GM23338 (cell line): ENCODE results near the gene USP5. TPM values are rescaled to one million over a fixed set of nuclear protein-coding genes. Genes with fewer than 3 reads are reported as not detected.
A peak's percentile ranks its signal among the peaks of the same experiment; 100 is the strongest.

ENCODE experiments used
- ATAC-seq: fragments of 200-7000 bp; cut with Tn5 transposase; 3 replicates; pipeline ENCODE4 v1.9.1; 2020
- DNase-seq: peaks from one replicate; pipeline ENCODE4 v3.0.0-alpha.2; 2015; ENCODE audit warnings: low spot score
- H2AFZ ChIP-seq: fragments of 200-600 bp; sonication (generic); 2 replicates; pipeline ENCODE4 v1.8.0; 2016; ENCODE audit warnings: antibody characterized with exemption, mild to moderate bottlenecking, moderate library complexity
- H3F3A ChIP-seq: fragments of 200-600 bp; sonication (generic); replicated peaks from 2 replicates; pipeline ENCODE4 v1.8.0; 2017; ENCODE audit warnings: antibody characterized with exemption, mixed run types, low read depth
- H3K27ac ChIP-seq: fragments of 200-600 bp; sonication (generic); 2 replicates; pipeline ENCODE4 v1.6.1; 2016; ENCODE audit warnings: low read depth
- H3K27me3 ChIP-seq: fragments of 200-600 bp; sonication (generic); 2 replicates; pipeline ENCODE4 v1.8.0; 2016; ENCODE audit warnings: mild to moderate bottlenecking, mixed run types, moderate library complexity; ENCODE audit not compliant: insufficient read depth
- H3K36me3 ChIP-seq: fragments of 200-600 bp; sonication (generic); 2 replicates; pipeline ENCODE4 v1.8.0; 2016; ENCODE audit warnings: mild to moderate bottlenecking; ENCODE audit not compliant: insufficient read depth
- H3K4me1 ChIP-seq: fragments of 200-600 bp; sonication (generic); 2 replicates; pipeline ENCODE4 v1.8.0; 2016; ENCODE audit warnings: mild to moderate bottlenecking, moderate library complexity; ENCODE audit not compliant: insufficient read depth
- H3K4me2 ChIP-seq: fragments of 200-600 bp; sonication (generic); 2 replicates; pipeline ENCODE4 v1.7.1; 2017; ENCODE audit warnings: mixed run types
- H3K4me3 ChIP-seq: fragments of 200-600 bp; sonication (generic); 2 replicates; pipeline ENCODE4 v1.6.1; 2016; ENCODE audit warnings: mixed run types
- H3K79me2 ChIP-seq: fragments of 200-600 bp; sonication (generic); replicated peaks from 2 replicates; pipeline ENCODE4 v1.8.0; 2017; ENCODE audit warnings: mild to moderate bottlenecking; ENCODE audit not compliant: insufficient read depth
- H3K9me2 ChIP-seq: fragments of 200-600 bp; sonication (generic); 2 replicates; pipeline ENCODE4 v1.8.0; 2017; ENCODE audit not compliant: insufficient read depth
- H4K20me1 ChIP-seq: fragments of 200-600 bp; sonication (generic); replicated peaks from 2 replicates; pipeline ENCODE4 v1.8.0; 2017; ENCODE audit warnings: mild to moderate bottlenecking; ENCODE audit not compliant: insufficient read depth
- H3K27ac Mint-ChIP-seq: 2 replicates; pipeline ENCODE4 v1.8.0; 2020; ENCODE audit warnings: inconsistent platforms, mild to moderate bottlenecking, moderate library complexity, mixed read lengths
- H3K27me3 Mint-ChIP-seq: 3 replicates; pipeline ENCODE4 v1.8.0; 2022; ENCODE audit warnings: low read depth, mild to moderate bottlenecking, moderate library complexity, mixed read lengths, inconsistent platforms; ENCODE audit not compliant: insufficient read depth, poor library complexity
- H3K36me3 Mint-ChIP-seq: 3 replicates; pipeline ENCODE4 v1.8.0; 2021; ENCODE audit warnings: low read depth, mild to moderate bottlenecking, inconsistent platforms, moderate library complexity, mixed read lengths
- H3K4me1 Mint-ChIP-seq: 3 replicates; pipeline ENCODE4 v1.8.0; 2020; ENCODE audit warnings: mild to moderate bottlenecking, inconsistent platforms, mixed read lengths
- H3K4me3 Mint-ChIP-seq: 3 replicates; pipeline ENCODE4 v1.8.0; 2021; ENCODE audit warnings: moderate library complexity, mild to moderate bottlenecking, inconsistent platforms, mixed read lengths
- H3K9me3 Mint-ChIP-seq: 3 replicates; pipeline ENCODE4 v1.8.0; 2020; ENCODE audit warnings: moderate library complexity, mild to moderate bottlenecking, inconsistent platforms, mixed read lengths
- CREB1 ChIP-seq: fragments of 250-450 bp; sonication (Bioruptor Pico); IDR thresholded peaks from 2 replicates; pipeline ENCODE4 v1.5.0; 2020; ENCODE audit warnings: low read depth, mild to moderate bottlenecking, moderate library complexity
- CTCF ChIP-seq, 2 experiments: fragments of 200-600 bp in 1 of 2; sonication (generic) in 1 of 2; conservative IDR thresholded peaks; 2 replicates each; pipeline versions ENCODE4 v1.5.1 to v1.6.1; 2016 to 2017; ENCODE audit warnings: antibody characterized with exemption in 2 of 2, low read depth in 2 of 2, mild to moderate bottlenecking in 2 of 2, moderate library complexity in 1 of 2
- EZH2 ChIP-seq: fragments of 200-600 bp; sonication (generic); IDR thresholded peaks from one replicate; pipeline ENCODE4 v1.8.0; 2017; ENCODE audit warnings: antibody characterized with exemption, mild to moderate bottlenecking, low read depth; ENCODE audit not compliant: unreplicated experiment
- EZH2phosphoT487 ChIP-seq: fragments of 200-600 bp; sonication (generic); IDR thresholded peaks from one replicate; pipeline ENCODE4 v1.8.1; 2018; ENCODE audit warnings: antibody characterized with exemption; ENCODE audit not compliant: unreplicated experiment
- JUNB ChIP-seq: IDR thresholded peaks from one replicate; pipeline ENCODE4 v1.6.1; 2016; ENCODE audit warnings: antibody characterized with exemption; ENCODE audit not compliant: unreplicated experiment
- NANOG ChIP-seq: IDR thresholded peaks from 2 replicates; pipeline ENCODE4 v1.6.1; 2016; ENCODE audit warnings: antibody characterized with exemption, borderline replicate concordance
- POLR2AphosphoS5 ChIP-seq: IDR thresholded peaks from 2 replicates; pipeline ENCODE4 v1.6.1; 2016; ENCODE audit warnings: antibody characterized with exemption, low read depth
- STAT1 ChIP-seq: IDR thresholded peaks from one replicate; pipeline ENCODE4 v1.6.1; 2016; ENCODE audit warnings: antibody characterized with exemption; ENCODE audit not compliant: unreplicated experiment
- ZNF114 ChIP-seq: fragments of 250-450 bp; sonication (Bioruptor Pico); IDR thresholded peaks from 2 replicates; pipeline ENCODE4 v1.5.0; 2020; ENCODE audit warnings: mild to moderate bottlenecking, moderate library complexity
- ZNF331 ChIP-seq: fragments of 250-450 bp; sonication (Bioruptor Pico); IDR thresholded peaks from 2 replicates; pipeline ENCODE4 v1.5.0; 2020; ENCODE audit warnings: low read depth, mild to moderate bottlenecking, moderate library complexity
- ZNF462 ChIP-seq: fragments of 250-450 bp; sonication (Bioruptor Pico); IDR thresholded peaks from 2 replicates; pipeline ENCODE4 v1.5.0; 2020; ENCODE audit warnings: mild to moderate bottlenecking, moderate library complexity
- polyA plus RNA-seq: library from polyadenylated mRNA; unstranded; fragments of >200 nt; fragmentation: Nextera tagmentation; extraction: Ambion mirVana; gene quantifications from 2 replicates; pipeline ENCODE4 v1.2.1, GENCODE V29; 2016
- total RNA-seq: library from RNA; depleted of rRNA; stranded (reverse); fragments of >200 nt; shearing (Covaris generic); gene quantifications from 2 replicates; pipeline ENCODE4 v1.2.3, GENCODE V29; 2014
- TF ChIP-seq, protein P1 (sequence below): IDR thresholded peaks from one replicate; pipeline ENCODE4 v1.6.1; 2018; ENCODE audit warnings: antibody characterized with exemption; ENCODE audit not compliant: unreplicated experiment
- TF ChIP-seq, protein P2 (sequence below): IDR thresholded peaks from 2 replicates; pipeline ENCODE4 v1.6.1; 2016; ENCODE audit warnings: antibody characterized with exemption

The USP5 gene
- total and polyA plus RNA-seq, 2 experiments from 2014 or later: 35.1 to 109 TPM

DNA sequence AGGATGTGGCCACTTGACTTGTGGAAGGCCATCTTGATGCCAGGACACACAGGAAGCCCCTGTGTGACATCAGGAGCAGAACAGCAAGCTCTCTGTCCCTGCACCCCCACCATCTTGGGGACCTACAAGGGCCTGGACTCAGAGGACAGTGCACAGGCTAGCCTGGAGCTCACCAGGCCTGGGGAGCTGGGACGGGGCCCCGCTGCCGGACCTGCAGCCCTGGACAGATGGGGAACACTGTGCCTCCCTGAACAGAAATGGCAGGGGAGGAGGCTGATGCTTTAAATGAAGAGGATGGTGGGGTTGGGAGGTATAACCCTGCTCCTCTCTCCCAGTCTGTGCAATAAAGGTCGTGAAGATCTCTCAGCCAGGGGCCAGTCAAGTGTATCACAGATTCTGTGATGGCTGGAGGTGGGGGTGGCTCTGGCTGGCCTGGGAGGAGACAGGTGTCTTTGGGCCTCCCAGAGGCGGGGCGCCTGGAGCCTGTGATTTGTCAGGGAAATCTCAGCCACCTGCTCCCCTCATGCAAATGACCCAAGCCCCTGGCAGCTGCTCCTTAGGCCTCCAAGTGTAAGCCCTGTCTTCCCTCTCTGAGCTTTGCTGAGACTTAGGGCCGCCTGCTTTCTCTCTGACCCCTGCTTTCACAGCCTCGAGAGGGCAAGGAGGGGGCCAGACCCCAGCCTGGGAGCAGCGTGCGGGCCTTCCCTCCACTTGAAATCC lies 12.3 kb upstream of the USP5 start:
- peak; percentile 68 for ATAC-seq
- H3K36me3 Mint-ChIP-seq: peaks cover 68% of the 10 kb centered on the region
- peaks cover 25% of the 10 kb centered on the region for H3K27me3 Mint-ChIP-seq

More for the DNA sequence above, 12.3 kb upstream of the USP5 start:
- Histone ChIP-seq H3K27me3 (no peaks in the 10 kb centered on the region), H3K36me3 (peaks cover 7% of the 10 kb centered on the region), H4K20me1 (peaks cover 3% of the 10 kb centered on the region; the same call in 1 of the 2 replicates), H3K79me2 (no peaks in the 10 kb centered on the region), H2AFZ (no peak overlapping the region), H3K4me3 (no peak overlapping the region), H3K27ac (no peak overlapping the region), H3K9me2 (no peaks in the 10 kb centered on the region), H3K4me1 (peaks cover 5% of the 10 kb centered on the region; the same call in 1 of the 2 replicates), H3K4me2 (no peak overlapping the region), H3F3A (peaks cover 6% of the 10 kb centered on the region; the same call in 1 of the 2 replicates)
- Mint-ChIP-seq H3K9me3 (no peaks in the 10 kb centered on the region), H3K4me3 (no peak overlapping the region; the same call in 2 of the 3 replicates), H3K4me1 (peaks cover 24% of the 10 kb centered on the region), H3K27ac (no peak overlapping the region)
- no peak for TF ChIP-seq EZH2
- TF ChIP-seq STAT1: no peak
- TF ChIP-seq, protein P1, sequence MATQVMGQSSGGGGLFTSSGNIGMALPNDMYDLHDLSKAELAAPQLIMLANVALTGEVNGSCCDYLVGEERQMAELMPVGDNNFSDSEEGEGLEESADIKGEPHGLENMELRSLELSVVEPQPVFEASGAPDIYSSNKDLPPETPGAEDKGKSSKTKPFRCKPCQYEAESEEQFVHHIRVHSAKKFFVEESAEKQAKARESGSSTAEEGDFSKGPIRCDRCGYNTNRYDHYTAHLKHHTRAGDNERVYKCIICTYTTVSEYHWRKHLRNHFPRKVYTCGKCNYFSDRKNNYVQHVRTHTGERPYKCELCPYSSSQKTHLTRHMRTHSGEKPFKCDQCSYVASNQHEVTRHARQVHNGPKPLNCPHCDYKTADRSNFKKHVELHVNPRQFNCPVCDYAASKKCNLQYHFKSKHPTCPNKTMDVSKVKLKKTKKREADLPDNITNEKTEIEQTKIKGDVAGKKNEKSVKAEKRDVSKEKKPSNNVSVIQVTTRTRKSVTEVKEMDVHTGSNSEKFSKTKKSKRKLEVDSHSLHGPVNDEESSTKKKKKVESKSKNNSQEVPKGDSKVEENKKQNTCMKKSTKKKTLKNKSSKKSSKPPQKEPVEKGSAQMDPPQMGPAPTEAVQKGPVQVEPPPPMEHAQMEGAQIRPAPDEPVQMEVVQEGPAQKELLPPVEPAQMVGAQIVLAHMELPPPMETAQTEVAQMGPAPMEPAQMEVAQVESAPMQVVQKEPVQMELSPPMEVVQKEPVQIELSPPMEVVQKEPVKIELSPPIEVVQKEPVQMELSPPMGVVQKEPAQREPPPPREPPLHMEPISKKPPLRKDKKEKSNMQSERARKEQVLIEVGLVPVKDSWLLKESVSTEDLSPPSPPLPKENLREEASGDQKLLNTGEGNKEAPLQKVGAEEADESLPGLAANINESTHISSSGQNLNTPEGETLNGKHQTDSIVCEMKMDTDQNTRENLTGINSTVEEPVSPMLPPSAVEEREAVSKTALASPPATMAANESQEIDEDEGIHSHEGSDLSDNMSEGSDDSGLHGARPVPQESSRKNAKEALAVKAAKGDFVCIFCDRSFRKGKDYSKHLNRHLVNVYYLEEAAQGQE: no peak
- TF ChIP-seq EZH2phosphoT487: no peak
- TF ChIP-seq ZNF114 (CRISPR knock-in tag): no peak
- TF ChIP-seq ZNF331: no peak
- TF ChIP-seq CTCF (conservative IDR thresholded peaks at IDR 0.05; ENCODE audit: low read depth in 2 of 2): no peak
- TF ChIP-seq NANOG: no peak
- no peak for TF ChIP-seq CREB1 (CRISPR knock-in tag)
- no peak for TF ChIP-seq ZNF462 (CRISPR knock-in tag)
- TF ChIP-seq, protein P2, sequence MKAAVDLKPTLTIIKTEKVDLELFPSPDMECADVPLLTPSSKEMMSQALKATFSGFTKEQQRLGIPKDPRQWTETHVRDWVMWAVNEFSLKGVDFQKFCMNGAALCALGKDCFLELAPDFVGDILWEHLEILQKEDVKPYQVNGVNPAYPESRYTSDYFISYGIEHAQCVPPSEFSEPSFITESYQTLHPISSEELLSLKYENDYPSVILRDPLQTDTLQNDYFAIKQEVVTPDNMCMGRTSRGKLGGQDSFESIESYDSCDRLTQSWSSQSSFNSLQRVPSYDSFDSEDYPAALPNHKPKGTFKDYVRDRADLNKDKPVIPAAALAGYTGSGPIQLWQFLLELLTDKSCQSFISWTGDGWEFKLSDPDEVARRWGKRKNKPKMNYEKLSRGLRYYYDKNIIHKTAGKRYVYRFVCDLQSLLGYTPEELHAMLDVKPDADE: no peak
- TF ChIP-seq JUNB: no peak
- no peak for TF ChIP-seq POLR2AphosphoS5
- peak; percentile 80 for DNase-seq
